HG03565 (cell line): ENCODE results near the gene MAML3.

Experiments
- ATAC-seq: cut with Tn5 transposase; IDR thresholded peaks from one replicate; pipeline ENCODE4 v1.9.1; 2021; ENCODE audit warnings: mild to moderate bottlenecking, moderate library complexity; ENCODE audit not compliant: unreplicated experiment

Gene MAML3

DNA sequence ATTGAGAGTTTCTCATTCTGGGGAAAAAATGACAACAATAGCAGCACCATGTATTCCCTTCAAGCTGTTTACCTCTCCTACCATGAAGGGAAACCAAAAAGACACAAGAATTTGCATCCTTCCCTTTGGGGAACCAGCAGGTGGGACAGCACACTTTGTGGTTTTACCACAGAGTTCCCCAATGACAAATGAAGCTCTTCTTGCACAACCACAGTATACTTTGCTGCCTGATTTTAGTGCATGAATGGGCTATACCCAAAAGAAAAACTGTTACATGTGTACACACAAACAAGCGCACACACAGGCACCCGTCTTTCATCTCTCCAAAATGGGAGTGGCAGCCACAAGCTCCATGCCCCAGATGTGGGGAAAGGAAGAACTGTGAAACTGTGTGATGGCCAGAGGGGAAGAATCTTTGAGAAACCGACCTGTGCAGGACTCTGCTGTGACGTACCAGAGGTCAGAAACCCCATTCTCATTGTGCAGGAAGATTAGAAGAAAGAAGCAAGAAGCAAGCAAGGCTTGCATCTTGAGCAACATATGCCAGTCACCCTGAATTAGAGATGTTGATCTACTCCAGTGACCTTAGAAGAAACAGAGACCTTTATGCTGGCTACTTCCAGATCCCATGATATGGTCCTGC lies 2.7 kb upstream of the MAML3 start:
- ATAC-seq, result peak; percentile 72

DNA sequence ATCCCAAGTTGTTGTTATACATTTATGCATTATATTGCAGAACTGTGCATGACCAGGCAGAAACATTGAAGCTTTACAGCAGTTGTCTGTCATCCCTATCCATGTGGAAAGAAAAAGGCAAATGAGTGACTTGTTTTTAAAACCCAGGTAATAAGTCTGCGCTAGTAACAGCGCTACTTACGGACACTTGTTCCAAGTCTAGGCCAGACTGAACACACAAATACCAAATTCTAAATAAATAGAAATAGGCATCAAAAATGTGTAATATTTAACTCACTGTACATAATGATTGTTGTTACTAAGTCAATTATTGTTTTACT lies 548 bp upstream of the MAML3 start:
- no peak for ATAC-seq

- no peak for ATAC-seq
Observed at GRCh38 chr4:140153419-140153717, 616 bp downstream of the MAML3 start.

- ATAC-seq, result no peak
Observed at GRCh38 chr4:140152751-140153418, 1.1 kb downstream of the MAML3 start.

- ATAC-seq, result no peak
Observed at GRCh38 chr4:140152013-140152703, 1.8 kb downstream of the MAML3 start.

DNA sequence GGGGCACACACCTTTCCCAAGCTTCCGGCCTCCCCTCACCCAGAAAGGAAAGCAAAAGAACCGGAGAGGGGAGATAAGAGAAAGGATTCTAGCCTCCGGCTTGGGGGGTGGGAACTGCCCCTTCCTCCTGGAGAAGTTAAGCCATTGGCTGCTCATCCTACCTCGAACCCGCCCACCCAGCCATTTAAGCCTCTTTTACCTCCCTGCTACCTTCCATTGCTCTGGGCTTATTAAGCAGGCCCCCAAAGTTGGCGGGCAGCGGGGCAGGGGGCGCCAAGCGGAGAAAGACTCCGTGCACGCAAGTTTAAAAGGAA lies 2.3 kb downstream of the MAML3 start:
- no peak for ATAC-seq

GRCh38 chr4:140150886-140151698 lies 2.9 kb downstream of the MAML3 start:
- ATAC-seq, result no peak

DNA sequence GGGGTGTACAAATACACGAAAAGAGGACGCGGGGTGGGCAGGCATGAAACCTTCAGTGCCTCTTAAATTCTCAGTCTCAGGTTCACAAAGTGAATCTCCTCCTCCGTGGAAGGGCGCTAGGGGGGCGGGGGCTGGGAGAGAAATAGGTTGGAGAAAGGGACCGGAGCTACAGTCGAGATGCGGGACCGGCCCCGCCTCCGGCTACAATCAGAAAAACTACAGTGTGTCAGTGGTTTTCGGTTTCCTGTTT lies 3.4 kb downstream of the MAML3 start:
- no peak for ATAC-seq

- no peak for ATAC-seq
Observed at GRCh38 chr4:140149846-140150635, 3.9 kb downstream of the MAML3 start.

- ATAC-seq, result no peak
Observed at GRCh38 chr4:140144050-140144449, 9.9 kb downstream of the MAML3 start.

GRCh38 chr4:140141210-140141835 lies 12.7 kb downstream of the MAML3 start:
- ATAC-seq, result no peak

- no peak for ATAC-seq
Observed at GRCh38 chr4:140140566-140140965, 13.4 kb downstream of the MAML3 start.

GRCh38 chr4:140138428-140138827 lies 15.6 kb downstream of the MAML3 start:
- ATAC-seq, result no peak

GRCh38 chr4:140137671-140138070 lies 16.3 kb downstream of the MAML3 start:
- ATAC-seq, result no peak

DNA sequence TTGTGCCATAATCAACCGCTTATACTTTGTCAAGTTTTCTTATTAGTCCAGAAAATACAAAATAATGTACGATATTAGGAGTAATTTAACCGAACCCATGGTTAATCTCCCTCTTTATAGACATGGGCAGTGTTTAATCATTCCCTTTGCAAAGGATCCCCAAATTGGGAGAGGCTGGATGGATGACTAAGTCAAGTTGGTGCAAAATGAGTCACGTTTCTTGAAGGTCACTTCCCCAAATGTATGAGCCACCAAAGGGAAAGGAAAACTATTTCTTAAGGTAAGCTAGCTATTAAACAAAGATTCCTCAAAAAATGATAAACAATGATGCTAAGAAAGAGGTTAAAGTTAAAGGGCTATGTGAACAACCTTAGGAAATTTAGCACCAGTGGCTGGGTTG lies 17.5 kb downstream of the MAML3 start:
- ATAC-seq, result no peak

GRCh38 chr4:140135529-140136088 lies 18.4 kb downstream of the MAML3 start:
- no peak for ATAC-seq

- no peak for ATAC-seq
Observed at GRCh38 chr4:140134746-140135425, 19.1 kb downstream of the MAML3 start.

DNA sequence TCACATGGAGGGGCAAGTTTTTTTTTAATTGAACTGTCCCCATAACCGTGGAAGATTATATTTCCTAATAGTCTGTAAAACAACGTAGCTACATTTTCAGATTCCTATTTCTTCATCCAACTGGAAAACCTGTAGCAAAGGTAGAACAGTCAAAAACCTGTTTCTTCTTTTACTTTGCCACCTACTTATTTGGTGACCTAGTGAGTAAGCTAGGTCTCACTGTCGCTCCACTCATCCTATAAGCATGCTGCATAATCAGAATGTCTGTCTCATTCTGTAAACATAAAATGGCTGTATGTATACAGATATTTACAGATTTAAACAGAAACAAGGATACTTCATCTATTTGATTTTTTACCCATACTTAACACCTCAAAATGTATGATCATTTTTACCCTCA lies 20.4 kb downstream of the MAML3 start:
- ATAC-seq, result no peak

DNA sequence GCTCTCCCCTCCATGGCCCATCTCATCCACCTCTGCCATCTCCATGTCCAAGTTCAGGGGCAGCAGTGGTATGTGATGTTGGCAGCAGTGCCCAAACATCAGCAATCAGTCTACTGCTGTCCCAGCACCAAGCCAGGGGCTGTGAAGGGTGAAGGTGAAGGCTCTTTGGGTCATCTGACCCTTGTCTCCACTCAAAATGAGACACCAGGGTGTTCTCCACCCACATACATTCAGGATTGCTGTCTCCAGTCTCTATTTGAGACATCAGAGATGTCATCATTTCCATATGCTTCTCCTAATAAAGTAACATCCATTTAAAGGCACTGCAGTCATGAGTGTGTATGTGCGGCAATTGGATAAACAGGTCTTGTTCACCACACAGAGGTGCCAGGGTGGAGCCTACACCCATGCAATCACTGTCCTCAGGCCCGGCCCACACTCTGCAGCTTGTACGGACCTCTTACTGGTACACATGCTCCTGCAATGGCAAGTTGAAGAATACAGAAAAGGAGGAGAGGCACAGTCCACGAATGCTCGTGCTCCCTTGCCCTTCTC lies 22.2 kb downstream of the MAML3 start:
- no peak for ATAC-seq

- no peak for ATAC-seq
Observed at GRCh38 chr4:140130677-140131076, 23.3 kb downstream of the MAML3 start.
